K562 (cell line): ENCODE results near the gene PRKCSH. TPM values are rescaled to one million over a fixed set of nuclear protein-coding genes. Genes with fewer than 3 reads are reported as not detected.
"Not testable (repeated sequence)": the region's sequence is repeated elsewhere in the genome, so short reads cannot be mapped to it uniquely, and the experiment has no call there.

Experiments
- ATAC-seq: fragments of 200-7000 bp; cut with Tn5 transposase; 3 replicates; pipeline ENCODE4 v1.9.1; 2020; ENCODE audit warnings: moderate library complexity
- BruUV-seq: library from RNA; stranded (reverse); fragments of 400-500 nt; replicated peaks from 2 replicates; lab custom pipeline; 2021; lab: Mats Ljungman, UMichigan
- CTCF ChIA-PET: fragments of 300-600 bp; formaldehyde crosslinking; extraction: SDS; loops from one replicate; lab custom pipeline; 2021; ENCODE audit warnings: low intra/inter-chr PET ratio; lab: Yijun Ruan, JAX
- POLR2A ChIA-PET: fragments of 300-600, 350-650 bp; sonication (Branson Sonifier 250); formaldehyde crosslinking; extraction: SDS; loops from one replicate; lab custom pipeline; 2021; ENCODE audit warnings: antibody characterized with exemption, inconsistent platforms; lab: Yijun Ruan, JAX
- DNase-seq, 4 experiments: peaks; one replicate each; pipeline versions ENCODE4 v3.0.0 to v3.0.0-alpha.2; 2011 to 2018; ENCODE audit warnings: low spot score in 3 of 4, mixed read lengths in 3 of 4; ENCODE audit errors: extremely low read depth in 1 of 4
- FAIRE-seq: peaks from 2 replicates; lab custom pipeline; 2011; peaks lifted over from hg19 to GRCh38; lab: Jason Lieb, UNC
- H2AFZ ChIP-seq: 2 replicates; pipeline ENCODE4 v1.6.0; 2011; ENCODE audit warnings: low read depth, low read length, control low read depth, inconsistent platforms
- H3K27ac ChIP-seq: fragments of 200-600 bp; 3 replicates; pipeline ENCODE4 v1.8.0; 2011; ENCODE audit warnings: low read depth, mild to moderate bottlenecking, control low read depth, inconsistent platforms, low read length, moderate library complexity, mixed read lengths; ENCODE audit errors: extremely low read depth
- H3K27me3 ChIP-seq, 2 experiments: fragments of 300-600 bp in 1 of 2; 2 replicates in 1 of 2; 3 replicates in 1 of 2; pipeline versions ENCODE4 v1.6.0 to v1.8.0; 2011; ENCODE audit warnings: inconsistent platforms in 2 of 2, low read length in 2 of 2, mild to moderate bottlenecking in 1 of 2, mixed read lengths in 1 of 2, moderate library complexity in 1 of 2; ENCODE audit not compliant: control insufficient read depth in 2 of 2, insufficient read depth in 2 of 2
- H3K36me3 ChIP-seq: fragments of 300-600 bp; 3 replicates; pipeline ENCODE4 v1.8.0; 2011; ENCODE audit warnings: mild to moderate bottlenecking, low read length, inconsistent platforms; ENCODE audit not compliant: control insufficient read depth, insufficient read depth
- H3K4me1 ChIP-seq, 2 experiments: fragments of 200-600 bp in 1 of 2; replicated peaks in 1 of 2; 2 replicates in 1 of 2; 3 replicates in 1 of 2; pipeline versions ENCODE4 v1.5.1 to v1.8.0; 2011; ENCODE audit warnings: inconsistent platforms in 2 of 2, low read length in 2 of 2, mild to moderate bottlenecking in 1 of 2, mixed read lengths in 1 of 2, moderate library complexity in 1 of 2; ENCODE audit not compliant: control insufficient read depth in 2 of 2, insufficient read depth in 2 of 2
- H3K4me2 ChIP-seq: 2 replicates; pipeline ENCODE4 v1.6.1; 2011; ENCODE audit warnings: low read length, control low read depth, inconsistent platforms, mixed read lengths; ENCODE audit not compliant: insufficient read depth
- H3K4me3 ChIP-seq: fragments of 200-600 bp; sonication (generic), shearing (Covaris generic); 2 replicates; pipeline ENCODE4 v1.5.1; 2016; ENCODE audit warnings: control low read depth, inconsistent platforms
- H3K79me2 ChIP-seq: fragments of 200-600 bp; 3 replicates; pipeline ENCODE4 v1.8.0; 2011; ENCODE audit warnings: low read length, inconsistent platforms; ENCODE audit not compliant: control insufficient read depth, insufficient read depth
- H3K9ac ChIP-seq, 2 experiments: 2 replicates each; pipeline versions ENCODE4 v1.6.0 to v1.6.1; 2011; ENCODE audit warnings: low read depth in 2 of 2, low read length in 2 of 2, control low read depth in 1 of 2, inconsistent platforms in 1 of 2, mild to moderate bottlenecking in 1 of 2, mixed read lengths in 1 of 2; ENCODE audit not compliant: insufficient read depth in 1 of 2
- H3K9me1 ChIP-seq: one replicate; pipeline ENCODE4 v1.6.0; 2011; ENCODE audit warnings: inconsistent platforms, mild to moderate bottlenecking, low read length, moderate library complexity; ENCODE audit not compliant: control insufficient read depth, insufficient read depth
- H3K9me3 ChIP-seq: replicated peaks from 2 replicates; pipeline ENCODE4 v1.5.1; 2011; ENCODE audit warnings: low read depth, low read length, inconsistent platforms; ENCODE audit not compliant: control insufficient read depth, insufficient read depth
- H4K20me1 ChIP-seq: replicated peaks from 2 replicates; pipeline ENCODE4 v1.6.1; 2011; ENCODE audit warnings: low read length, inconsistent platforms, mixed read lengths; ENCODE audit not compliant: control insufficient read depth, insufficient read depth
- NFE2L1 ChIP-seq: fragments of 450-650 bp; IDR thresholded peaks from 2 replicates; pipeline ENCODE4 v1.6.1; 2016; ENCODE audit warnings: missing genetic modification characterization, low read depth, mild to moderate bottlenecking, missing compliant biosample characterization, moderate library complexity, borderline replicate concordance
- NFIC ChIP-seq: fragments of 450-650 bp; IDR thresholded peaks from 2 replicates; pipeline ENCODE4 v1.6.1; 2017; ENCODE audit warnings: mild to moderate bottlenecking, inconsistent platforms
- TEAD1 ChIP-seq, 2 experiments: fragments of 450-650 bp in 1 of 2; sonication (generic) in 1 of 2; formaldehyde crosslinking; IDR thresholded peaks; 2 replicates each; pipeline versions ENCODE4 v1.4.0 to v1.8.0; 2020 to 2022; ENCODE audit warnings: mild to moderate bottlenecking in 2 of 2, missing genetic modification reagents in 1 of 2
- TEAD2 ChIP-seq: fragments of 450-650 bp; IDR thresholded peaks from 2 replicates; pipeline ENCODE4 v1.6.1; 2016; ENCODE audit warnings: missing genetic modification characterization, control low read depth, missing compliant biosample characterization
- ZBTB33 ChIP-seq: sonication (generic); formaldehyde crosslinking; IDR thresholded peaks from 2 replicates; pipeline ENCODE4 v1.8.1; 2023; ENCODE audit warnings: mild to moderate bottlenecking, missing genetic modification reagents
- ZNF436 ChIP-seq: fragments of 250-450, 450-650 bp; sonication (Bioruptor Pico); formaldehyde crosslinking; IDR thresholded peaks from 2 replicates; pipeline ENCODE4 v1.7.0; 2020; ENCODE audit warnings: mild to moderate bottlenecking
- ZNF583 ChIP-seq: fragments of 250-450 bp; sonication (Bioruptor Pico); IDR thresholded peaks from 2 replicates; pipeline ENCODE4 v1.4.0; 2020
- WGBS: fragments of 100-300 bp; shearing (Covaris generic); methylation state at CpG from one replicate; pipeline ENCODE4 v1.1.6; 2016; ENCODE audit warnings: low coverage, mixed read lengths; ENCODE audit not compliant: insufficient coverage; ENCODE audit errors: missing lambda C conversion rate; 5-methylcytosine and 5-hydroxymethylcytosine counted together
- in situ Hi-C: fragments of 300-500 bp; cut with MboI; formaldehyde crosslinking; loops from 4 replicates; pipeline ENCODE4 v1.15.0; 2018; ENCODE audit warnings: inconsistent platforms, mixed read lengths
- intact Hi-C: fragments of 100-400 bp; cut with micrococcal nuclease; formaldehyde crosslinking; loops from 2 replicates; pipeline ENCODE4 v1.14.2; 2022
- polyA plus RNA-seq, 8 experiments: library from polyadenylated mRNA; depleted of rRNA in 4 of 8; stranded (reverse) in 5 of 8; unstranded in 3 of 8; fragments of >200 nt; fragmentation: Nextera tagmentation in 2 of 8; fragmentation: Illumina TruSeq in 1 of 8; extraction: Ambion mirVana in 2 of 8; extraction: Trizol in 1 of 8; gene quantifications; 2 replicates each; pipeline versions ENCODE4 v1.2.1 to v1.2.3, GENCODE V29; 2011 to 2014; ENCODE audit warnings: inconsistent platforms in 1 of 8, missing spikeins in 1 of 8
- total RNA-seq, 7 experiments: library from RNA; depleted of rRNA in 6 of 7; stranded (reverse); fragments of >200 nt in 6 of 7; fragmentation: Illumina TruSeq in 2 of 7; extraction: Trizol in 2 of 7; gene quantifications; 2 replicates each; pipeline versions ENCODE4 v1.2.1 to v1.2.3, GENCODE V29; 2011 to 2021; ENCODE audit warnings: low replicate concordance in 1 of 7

Gene PRKCSH
- total and polyA plus RNA-seq, 9 of the 15 experiments (the other 6 are each of a cell fraction or from before 2014, with no cell fraction given): 2.3 to 297 (median 48.1) TPM

- H2AFZ ChIP-seq, H3K9ac ChIP-seq, intact Hi-C loops, H3K4me1 ChIP-seq, H3K9me3 ChIP-seq, BruUV-seq, CTCF ChIA-PET, H3K79me2 ChIP-seq, H3K4me2 ChIP-seq, H3K27ac ChIP-seq, ATAC-seq, H3K36me3 ChIP-seq, H4K20me1 ChIP-seq, FAIRE-seq, H3K9me1 ChIP-seq, H3K4me3 ChIP-seq, in situ Hi-C loops, DNase-seq: not testable (repeated sequence)
- H3K27me3 ChIP-seq: peaks cover 13 to 53% of the 10 kb centered on the region in 2 experiments
- POLR2A ChIA-PET: interaction anchor here (1.1 kb wide), 1 partner anchor 95 kb away, joined by 3 read pairs; no protein-coding TSS in a partner anchor
- 6% methylated on average over 8 of the region's 8 CpGs for WGBS
- TF ChIP-seq NFIC: peak; percentile 58
These were observed 32.9 kb downstream of the PRKCSH start for GRCh38 chr19:11468266-11468845.

- Histone ChIP-seq H3K9ac (no peak overlapping the region), H3K36me3 (no peaks in the 10 kb centered on the region), H3K4me2 (no peak overlapping the region), H3K27ac (no peak overlapping the region), H4K20me1 (no peaks in the 10 kb centered on the region; the same call in 1 of the 2 replicates), H3K9me1 (no peaks in the 10 kb centered on the region), H2AFZ (no peak overlapping the region), H3K9me3 (no peaks in the 10 kb centered on the region), H3K79me2 (no peaks in the 10 kb centered on the region), H3K4me1 (peaks cover 4 to 7% of the 10 kb centered on the region in 2 experiments; a peak in 2 of 5 replicates), H3K4me3 (no peak overlapping the region), H3K27me3 (peaks cover 10 to 26% of the 10 kb centered on the region in 2 experiments)
- no peak for DNase-seq
- ChIA-PET CTCF (no interaction called here), POLR2A (interaction anchor here (0.6 kb wide), 1 partner anchor 63 kb away, joined by 3 read pairs; no protein-coding TSS in a partner anchor)
- in situ Hi-C loops: no loop called here
- 5% methylated on average over 4 of the region's 4 CpGs for WGBS
- intact Hi-C loops: no loop called here
- BruUV-seq: no TSS peak
- no peak for ATAC-seq
- TF ChIP-seq ZBTB33 (CRISPR knock-in tag) (no peak), TEAD2 (no peak), ZNF583 (CRISPR knock-in tag) (no peak), TEAD1 (CRISPR knock-in tag; IDR thresholded peaks at IDR 0.05) (no peak), NFE2L1 (tag) (no peak), ZNF436 (CRISPR knock-in tag) (no peak)
- FAIRE-seq: no peak
These were observed 38.3 kb downstream of the PRKCSH start for GRCh38 chr19:11473725-11474124.
